ENCODE data around the gene GPR150. TPM values are rescaled to one million over a fixed set of nuclear protein-coding genes. Genes with fewer than 3 reads are reported as not detected.
"Not testable (repeated sequence)": the region's sequence is repeated elsewhere in the genome, so short reads cannot be mapped to it uniquely, and the experiment has no call there.

Gene GPR150
- total RNA-seq, 2 donors from 2014 or later, result 3.3 to 6.0 TPM

GRCh38 chr5:95638632-95639031 is 18.7 kb downstream of the GPR150 start:
- WGBS, 2 donors, result 79 to 80% methylated on average over 3 of the region's 3 CpGs
- no peaks in the 10 kb centered on the region for H3K9me3 ChIP-seq
- no peaks in the 10 kb centered on the region for H3K36me3 ChIP-seq (replicated peaks in 1 of 2; ENCODE audit: insufficient read depth in 1 of 2, low read depth in 2 of 2)
- DNase-seq, result no peak
- no peak overlapping the region for H3K4me3 ChIP-seq
- H3K27ac ChIP-seq, result no peak overlapping the region
- ATAC-seq, result no peak
- H3K4me1 ChIP-seq, result peaks cover 33% of the 10 kb centered on the region
- TF ChIP-seq POLR2A (IDR thresholded peaks at IDR 0.05), result no peak
- TF ChIP-seq CTCF (IDR thresholded peaks at IDR 0.05), result no peak
- no peaks in the 10 kb centered on the region for H3K27me3 ChIP-seq
- intact Hi-C loops (cut with DNase I), result no loop called here

- TF ChIP-seq CTCF (IDR thresholded peaks at IDR 0.05) (peak in 1 of 7 experiments; percentile 15), POLR2A (IDR thresholded peaks at IDR 0.05) (peak; percentile 63 to 93 (median 91))
- peaks cover 51% of the 10 kb centered on the region for H3K4me1 ChIP-seq
- H3K27ac ChIP-seq, result peak overlapping the region; percentile 87 to 96 (median 91)
- ATAC-seq, result peak; percentile 81
- no peak overlapping the region for H3K4me3 ChIP-seq
- intact Hi-C loops (cut with DNase I), result no loop called here
- peak; percentile 84 to 97 (median 88) for DNase-seq
- no peaks in the 10 kb centered on the region for H3K27me3 ChIP-seq
- H3K9me3 ChIP-seq, result no peaks in the 10 kb centered on the region
- 27 to 41% methylated on average over 5 of the region's 5 CpGs for WGBS, 2 donors
- H3K36me3 ChIP-seq (replicated peaks in 1 of 2; ENCODE audit: insufficient read depth in 1 of 2, low read depth in 2 of 2), result no peaks in the 10 kb centered on the region
Measured at GRCh38 chr5:95641741-95642220, 21.9 kb downstream of the GPR150 start.

- peak overlapping the region in 1 of 4 donors; percentile 87 for H3K27ac ChIP-seq
- no peak overlapping the region for H3K4me3 ChIP-seq
- DNase-seq, result no peak
- H3K9me3 ChIP-seq, result no peaks in the 10 kb centered on the region
- peaks cover 64% of the 10 kb centered on the region for H3K4me1 ChIP-seq
- intact Hi-C loops (cut with DNase I), result no loop called here
- H3K27me3 ChIP-seq, result no peaks in the 10 kb centered on the region
- TF ChIP-seq CTCF (IDR thresholded peaks at IDR 0.05) (no peak), POLR2A (IDR thresholded peaks at IDR 0.05) (no peak)
- ATAC-seq, result no peak
- no peaks in the 10 kb centered on the region for H3K36me3 ChIP-seq (replicated peaks in 1 of 2; ENCODE audit: insufficient read depth in 1 of 2, low read depth in 2 of 2)
- WGBS, 2 donors, result 88 to 94% methylated on average over 7 of the region's 7 CpGs
Measured at GRCh38 chr5:95643152-95643551, 23.3 kb downstream of the GPR150 start.

GRCh38 chr5:95644351-95645042 is 24.6 kb downstream of the GPR150 start:
- Histone ChIP-seq H3K9me3 (no peaks in the 10 kb centered on the region), H3K36me3 (replicated peaks in 1 of 2; ENCODE audit: insufficient read depth in 1 of 2, low read depth in 2 of 2) (no peaks in the 10 kb centered on the region), H3K27me3 (no peaks in the 10 kb centered on the region), H3K4me1 (peaks cover 75% of the 10 kb centered on the region), H3K27ac (peak overlapping the region; percentile 57 to 97 (median 78)), H3K4me3 (no peak overlapping the region)
- 7 to 10% methylated on average over 4 of the region's 4 CpGs for WGBS, 2 donors
- intact Hi-C loops (cut with DNase I), result no loop called here
- TF ChIP-seq CTCF (IDR thresholded peaks at IDR 0.05) (peak; percentile 46 to 94 (median 79)), POLR2A (IDR thresholded peaks at IDR 0.05) (no peak)
- ATAC-seq (no peak), DNase-seq (peak; percentile 61 to 75 (median 66))

- ATAC-seq, result peak; percentile 1
Measured at GRCh38 chr5:95646226-95646568, 26.3 kb downstream of the GPR150 start.

More at GRCh38 chr5:95646226-95646568, 26.3 kb downstream of the GPR150 start:
- H3K4me3 ChIP-seq; H3K36me3 ChIP-seq (replicated peaks in 1 of 2; ENCODE audit: insufficient read depth in 1 of 2, low read depth in 2 of 2); H3K9me3 ChIP-seq; H3K27me3 ChIP-seq; intact Hi-C loops (cut with DNase I); DNase-seq: not testable (repeated sequence)
- H3K27ac ChIP-seq, result peak overlapping the region; percentile 93 to 99 (median 96)
- 55 to 57% methylated on average over 17 of the region's 17 CpGs for WGBS, 2 donors
- H3K4me1 ChIP-seq, result peaks cover 81% of the 10 kb centered on the region

All from body of pancreas (tissue), 4 donors.